Astrocyte of the cerebellum (primary cell): ENCODE results near the gene COLEC12.
A peak's percentile ranks its signal among the peaks of the same experiment; 100 is the strongest.

ENCODE experiments used
- DNase-seq: peaks from one replicate; pipeline ENCODE4 v3.0.0-alpha.2; 2011; ENCODE audit warnings: low read depth
- H3K4me3 ChIP-seq: 2 replicates; pipeline ENCODE4 v1.5.1; 2011; ENCODE audit warnings: mild to moderate bottlenecking, low read depth, low read length, moderate library complexity
- CTCF ChIP-seq: IDR thresholded peaks from 2 replicates; pipeline ENCODE4 v1.5.1; 2012; ENCODE audit warnings: low read length, low read depth, moderate library complexity, mild to moderate bottlenecking; ENCODE audit errors: missing control alignments
- in situ Hi-C: cut with HindIII; loops from 2 replicates; pipeline ENCODE4 v1.10.0; 2017; ENCODE audit warnings: low sequenced_read_pairs

Gene COLEC12

GRCh38 chr18:527146-527545, 26.6 kb upstream of the COLEC12 start:
- no peak overlapping the region for H3K4me3 ChIP-seq
- in situ Hi-C loops: loop anchor here (5.0 kb wide), 1 partner anchor 35 kb away; no protein-coding TSS in a partner anchor
- TF ChIP-seq CTCF: no peak
- no peak for DNase-seq

- DNase-seq: no peak
- in situ Hi-C loops: loop anchor here (5.0 kb wide), 1 partner anchor 36 kb away; no protein-coding TSS in a partner anchor
- no peak overlapping the region for H3K4me3 ChIP-seq
- no peak for TF ChIP-seq CTCF
Measured at GRCh38 chr18:526681-527080, 26.2 kb upstream of the COLEC12 start.

GRCh38 chr18:525036-525797, 24.7 kb upstream of the COLEC12 start:
- DNase-seq: peak; percentile 20
- H3K4me3 ChIP-seq: no peak overlapping the region
- TF ChIP-seq CTCF: no peak
- in situ Hi-C loops: loop anchor here (5.0 kb wide), 1 partner anchor 37 kb away; no protein-coding TSS in a partner anchor

GRCh38 chr18:524466-524865, 24.0 kb upstream of the COLEC12 start:
- in situ Hi-C loops: no loop called here
- TF ChIP-seq CTCF: no peak
- peak; percentile 57 for DNase-seq
- no peak overlapping the region for H3K4me3 ChIP-seq

- in situ Hi-C loops: no loop called here
- no peak overlapping the region for H3K4me3 ChIP-seq
- TF ChIP-seq CTCF: no peak
- no peak for DNase-seq
Measured at GRCh38 chr18:523561-523960, 23.1 kb upstream of the COLEC12 start.

GRCh38 chr18:519019-519879, 18.7 kb upstream of the COLEC12 start:
- no peak overlapping the region for H3K4me3 ChIP-seq
- in situ Hi-C loops: no loop called here
- DNase-seq: no peak
- TF ChIP-seq CTCF: no peak
